Endothelial cell of umbilical vein (primary cell): ENCODE data around the gene MED25. TPM values are rescaled to one million over a fixed set of nuclear protein-coding genes. Genes with fewer than 3 reads are reported as not detected.

Experiments
- BruUV-seq: library from RNA; stranded (reverse); fragments of 400-500 nt; replicated peaks from 2 replicates; lab custom pipeline; 2021; lab: Mats Ljungman, UMichigan
- CTCF ChIA-PET: fragments of 300-600, 350-600 bp; sonication (Branson Sonifier 250); formaldehyde crosslinking; loops from one replicate; lab custom pipeline; 2021; ENCODE audit warnings: antibody characterized with exemption, inconsistent platforms; lab: Charles Lee
- POLR2A ChIA-PET: fragments of 300-600, 350-600 bp; sonication (Branson Sonifier 250); formaldehyde crosslinking; loops from one replicate; lab custom pipeline; 2021; ENCODE audit warnings: antibody characterized with exemption, inconsistent platforms; lab: Charles Lee
- DNase-seq: peaks from one replicate; pipeline ENCODE4 v3.0.0-alpha.2; 2011; ENCODE audit warnings: low read depth, low spot score
- FAIRE-seq: peaks from 2 replicates; lab custom pipeline; 2011; peaks lifted over from hg19 to GRCh38; lab: Jason Lieb, UNC
- H2AFZ ChIP-seq: 2 replicates; pipeline ENCODE4 v1.6.0; 2012; ENCODE audit warnings: low read depth, low read length, control low read depth, inconsistent platforms
- H3K27ac ChIP-seq: 2 replicates; pipeline ENCODE4 v1.5.1; 2011; ENCODE audit warnings: low read depth, mild to moderate bottlenecking, control low read depth, low read length, moderate library complexity; ENCODE audit not compliant: insufficient read depth
- H3K27me3 ChIP-seq, 2 experiments: 2 replicates each; pipeline versions ENCODE4 v1.6.0 to v1.6.1; 2011; ENCODE audit warnings: low read length in 2 of 2, mixed read lengths in 1 of 2; ENCODE audit not compliant: control insufficient read depth in 2 of 2, insufficient read depth in 2 of 2
- H3K36me3 ChIP-seq, 2 experiments: 2 replicates in 1 of 2; 3 replicates in 1 of 2; pipeline ENCODE4 v1.5.1; 2011; ENCODE audit warnings: low read length in 2 of 2, mild to moderate bottlenecking in 1 of 2, moderate library complexity in 1 of 2; ENCODE audit not compliant: control insufficient read depth in 2 of 2, insufficient read depth in 2 of 2; ENCODE audit errors: extremely low read depth in 1 of 2
- H3K4me1 ChIP-seq: 3 replicates; pipeline ENCODE4 v1.5.1; 2011; ENCODE audit warnings: mild to moderate bottlenecking, low read length; ENCODE audit not compliant: control insufficient read depth, insufficient read depth; ENCODE audit errors: extremely low read depth
- H3K4me2 ChIP-seq: 2 replicates; pipeline ENCODE4 v1.6.1; 2011; ENCODE audit warnings: low read length, control low read depth, mixed read lengths; ENCODE audit not compliant: insufficient read depth
- H3K4me3 ChIP-seq, 3 experiments: fragments of 200-600 bp in 1 of 3; sonication (generic), shearing (Covaris generic) in 1 of 3; replicated peaks in 1 of 3; 2 replicates each; pipeline ENCODE4 v1.5.1; 2011 to 2016; ENCODE audit warnings: control low read depth in 3 of 3, low read length in 3 of 3, mild to moderate bottlenecking in 2 of 3, inconsistent platforms in 1 of 3, low read depth in 1 of 3, moderate library complexity in 1 of 3; ENCODE audit not compliant: insufficient read depth in 1 of 3
- H3K79me2 ChIP-seq: 2 replicates; pipeline ENCODE4 v1.6.0; 2012; ENCODE audit warnings: low read length, inconsistent platforms; ENCODE audit not compliant: control insufficient read depth, insufficient read depth
- H3K9ac ChIP-seq: replicated peaks from 2 replicates; pipeline ENCODE3; 2011; ENCODE audit warnings: low read length, control low read depth; ENCODE audit not compliant: insufficient read depth; ENCODE audit errors: extremely low read depth
- H3K9me1 ChIP-seq: replicated peaks from 3 replicates; pipeline ENCODE4 v1.6.0; 2011; ENCODE audit warnings: mild to moderate bottlenecking, low read length; ENCODE audit not compliant: control insufficient read depth, insufficient read depth; ENCODE audit errors: extremely low read depth
- H3K9me3 ChIP-seq: replicated peaks from 2 replicates; pipeline ENCODE4 v1.5.1; 2012; ENCODE audit warnings: low read length, inconsistent platforms; ENCODE audit not compliant: control insufficient read depth, insufficient read depth
- H4K20me1 ChIP-seq: replicated peaks from 2 replicates; pipeline ENCODE3; 2011; ENCODE audit warnings: mild to moderate bottlenecking, low read length; ENCODE audit not compliant: control insufficient read depth, insufficient read depth; ENCODE audit errors: extremely low read depth
- EZH2 ChIP-seq: IDR thresholded peaks from 2 replicates; pipeline ENCODE4 v1.6.1; 2012; ENCODE audit warnings: borderline replicate concordance, low read depth, mild to moderate bottlenecking, moderate library complexity, low read length, inconsistent platforms; ENCODE audit not compliant: severe bottlenecking
- FOS ChIP-seq: IDR thresholded peaks from 2 replicates; pipeline ENCODE4 v1.6.1; 2011; ENCODE audit warnings: mild to moderate bottlenecking, low read length, moderate library complexity, borderline replicate concordance; ENCODE audit not compliant: insufficient read depth
- GATA2 ChIP-seq: IDR thresholded peaks from 2 replicates; pipeline ENCODE4 v1.7.0; 2011; ENCODE audit warnings: low read depth, mild to moderate bottlenecking, moderate library complexity, mixed read lengths, low read length; ENCODE audit not compliant: insufficient read length, insufficient read depth
- JUN ChIP-seq: IDR thresholded peaks from 2 replicates; pipeline ENCODE4 v1.6.1; 2011; ENCODE audit warnings: borderline replicate concordance, low read depth; ENCODE audit not compliant: insufficient read length, insufficient read depth
- MYC ChIP-seq: IDR thresholded peaks from one replicate; pipeline ENCODE4 v1.6.1; 2011; ENCODE audit warnings: mild to moderate bottlenecking, low read depth, low read length
- POLR2A ChIP-seq: IDR thresholded peaks from 2 replicates; pipeline ENCODE4 v1.6.1; 2012; ENCODE audit warnings: low read depth, mild to moderate bottlenecking, control low read depth, low read length
- POLR2AphosphoS5 ChIP-seq: IDR thresholded peaks from 2 replicates; pipeline ENCODE4 v1.6.1; 2012; ENCODE audit warnings: low read depth, mild to moderate bottlenecking, control low read depth, low read length, moderate library complexity; ENCODE audit not compliant: insufficient read depth
- dilution Hi-C: fragments of 300-500 bp; cut with MboI; formaldehyde crosslinking; loops from one replicate; pipeline ENCODE4 v1.15.0; 2019; ENCODE audit warnings: low sequenced_read_pairs; ENCODE audit not compliant: extremely low pct_ligation_motif_present
- intact Hi-C: fragments of 100-400 bp; cut with micrococcal nuclease; formaldehyde crosslinking; loops from one replicate; pipeline ENCODE4 v1.10.0; 2022
- polyA plus RNA-seq, 4 experiments: library from polyadenylated mRNA; depleted of rRNA in 3 of 4; stranded (reverse) in 3 of 4; unstranded in 1 of 4; fragments of >200 nt; gene quantifications; 2 replicates each; pipeline versions ENCODE4 v1.2.1 to v1.2.3, GENCODE V29; 2011 to 2012; ENCODE audit warnings: missing spikeins in 1 of 4
- total RNA-seq: library from RNA; stranded (reverse); gene quantifications from 2 replicates; pipeline ENCODE4 v1.2.3, GENCODE V29; 2021
- TF ChIP-seq, protein P1 (sequence below): IDR thresholded peaks from 2 replicates; pipeline ENCODE4 v1.6.1; 2011; ENCODE audit not compliant: insufficient read depth, insufficient read length
- TF ChIP-seq, protein P2 (sequence below), 2 donors: IDR thresholded peaks; 1 replicate in 1 of 2; 2 replicates in 1 of 2; pipeline ENCODE4 v1.5.1; 2011; ENCODE audit warnings: low read length in 2 of 2, mild to moderate bottlenecking in 2 of 2, moderate library complexity in 2 of 2, control low read depth in 1 of 2, inconsistent platforms in 1 of 2, low read depth in 1 of 2; ENCODE audit not compliant: insufficient read depth in 1 of 2; ENCODE audit errors: extremely low read depth in 1 of 2

Gene MED25
- total and polyA plus RNA-seq, 2 donors (not counting 3 experiments of a cell fraction or from before 2014, with no cell fraction given) = 31.7 to 62.9 TPM

DNA sequence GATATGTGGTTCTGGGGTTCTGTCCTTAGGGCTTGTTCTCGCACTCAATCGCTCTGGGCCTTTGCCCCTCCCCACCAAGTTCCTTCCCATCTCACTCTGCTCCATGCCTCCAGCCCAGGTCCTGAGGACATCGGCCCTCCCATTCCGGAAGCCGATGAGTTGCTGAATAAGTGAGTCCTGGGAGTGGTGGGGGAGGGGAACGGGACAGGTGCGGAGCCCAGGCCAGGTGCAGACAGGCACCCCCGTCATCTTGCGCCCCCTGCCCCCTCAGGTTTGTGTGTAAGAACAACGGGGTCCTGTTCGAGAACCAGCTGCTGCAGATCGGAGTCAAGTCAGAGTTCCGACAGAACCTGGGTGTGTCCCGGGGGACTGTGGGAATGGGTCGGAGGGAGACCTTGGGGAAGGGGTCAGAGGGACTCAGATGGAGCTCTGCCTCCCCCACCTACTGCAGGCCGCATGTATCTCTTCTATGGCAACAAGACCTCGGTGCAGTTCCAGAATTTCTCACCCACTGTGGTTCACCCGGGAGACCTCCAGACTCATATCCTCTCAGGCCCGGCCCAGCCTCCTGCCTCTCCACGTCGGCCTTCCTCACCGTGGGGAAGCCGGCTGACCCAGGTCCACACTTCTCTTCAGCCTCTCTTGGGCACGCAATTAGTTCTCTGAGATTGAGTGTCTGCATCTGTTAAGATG is 15.1 kb upstream of the MED25 start:
- FAIRE-seq (no peak), DNase-seq (no peak)
- Histone ChIP-seq H3K9me3 (no peaks in the 10 kb centered on the region), H3K4me2 (no peak overlapping the region), H3K27ac (no peak overlapping the region), H4K20me1 (no peaks in the 10 kb centered on the region), H3K4me1 (no peaks in the 10 kb centered on the region), H2AFZ (no peak overlapping the region), H3K27me3 (no peaks in the 10 kb centered on the region), H3K36me3 (peaks cover 7 to 30% of the 10 kb centered on the region in 2 experiments), H3K9ac (no peak overlapping the region), H3K79me2 (no peaks in the 10 kb centered on the region), H3K9me1 (no peaks in the 10 kb centered on the region), H3K4me3 (no peak overlapping the region)
- ChIA-PET CTCF (no interaction called here), POLR2A (no interaction called here)
- TF ChIP-seq, protein P1, sequence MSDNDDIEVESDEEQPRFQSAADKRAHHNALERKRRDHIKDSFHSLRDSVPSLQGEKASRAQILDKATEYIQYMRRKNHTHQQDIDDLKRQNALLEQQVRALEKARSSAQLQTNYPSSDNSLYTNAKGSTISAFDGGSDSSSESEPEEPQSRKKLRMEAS = no peak
- TF ChIP-seq MYC (no peak), GATA2 (no peak), FOS (no peak), POLR2AphosphoS5 (no peak), JUN (no peak), EZH2 (no peak), POLR2A (no peak)
- TF ChIP-seq, protein P2, sequence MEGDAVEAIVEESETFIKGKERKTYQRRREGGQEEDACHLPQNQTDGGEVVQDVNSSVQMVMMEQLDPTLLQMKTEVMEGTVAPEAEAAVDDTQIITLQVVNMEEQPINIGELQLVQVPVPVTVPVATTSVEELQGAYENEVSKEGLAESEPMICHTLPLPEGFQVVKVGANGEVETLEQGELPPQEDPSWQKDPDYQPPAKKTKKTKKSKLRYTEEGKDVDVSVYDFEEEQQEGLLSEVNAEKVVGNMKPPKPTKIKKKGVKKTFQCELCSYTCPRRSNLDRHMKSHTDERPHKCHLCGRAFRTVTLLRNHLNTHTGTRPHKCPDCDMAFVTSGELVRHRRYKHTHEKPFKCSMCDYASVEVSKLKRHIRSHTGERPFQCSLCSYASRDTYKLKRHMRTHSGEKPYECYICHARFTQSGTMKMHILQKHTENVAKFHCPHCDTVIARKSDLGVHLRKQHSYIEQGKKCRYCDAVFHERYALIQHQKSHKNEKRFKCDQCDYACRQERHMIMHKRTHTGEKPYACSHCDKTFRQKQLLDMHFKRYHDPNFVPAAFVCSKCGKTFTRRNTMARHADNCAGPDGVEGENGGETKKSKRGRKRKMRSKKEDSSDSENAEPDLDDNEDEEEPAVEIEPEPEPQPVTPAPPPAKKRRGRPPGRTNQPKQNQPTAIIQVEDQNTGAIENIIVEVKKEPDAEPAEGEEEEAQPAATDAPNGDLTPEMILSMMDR (IDR thresholded peaks at IDR 0.05; ENCODE audit: extremely low read depth in 1 of 2, insufficient read depth in 1 of 2, low read depth in 1 of 2, low read length in 2 of 2) = no peak
- intact Hi-C loops = no loop called here
- dilution Hi-C loops = no loop called here
- no TSS peak for BruUV-seq
